Endothelial cell of umbilical vein (primary cell): Measurements from ENCODE around the gene CMSS1. TPM values are rescaled to one million over a fixed set of nuclear protein-coding genes. Genes with fewer than 3 reads are reported as not detected.

ENCODE experiments used
- BruUV-seq: library from RNA; stranded (reverse); fragments of 400-500 nt; replicated peaks from 2 replicates; lab custom pipeline; 2021; lab: Mats Ljungman, UMichigan
- CTCF ChIA-PET: fragments of 300-600, 350-600 bp; sonication (Branson Sonifier 250); formaldehyde crosslinking; loops from one replicate; lab custom pipeline; 2021; ENCODE audit warnings: antibody characterized with exemption, inconsistent platforms; lab: Charles Lee
- POLR2A ChIA-PET: fragments of 300-600, 350-600 bp; sonication (Branson Sonifier 250); formaldehyde crosslinking; loops from one replicate; lab custom pipeline; 2021; ENCODE audit warnings: antibody characterized with exemption, inconsistent platforms; lab: Charles Lee
- DNase-seq: peaks from one replicate; pipeline ENCODE4 v3.0.0-alpha.2; 2011; ENCODE audit warnings: low read depth, low spot score
- FAIRE-seq: peaks from 2 replicates; lab custom pipeline; 2011; peaks lifted over from hg19 to GRCh38; lab: Jason Lieb, UNC
- H2AFZ ChIP-seq: 2 replicates; pipeline ENCODE4 v1.6.0; 2012; ENCODE audit warnings: low read depth, low read length, control low read depth, inconsistent platforms
- H3K27ac ChIP-seq: 2 replicates; pipeline ENCODE4 v1.5.1; 2011; ENCODE audit warnings: low read depth, mild to moderate bottlenecking, control low read depth, low read length, moderate library complexity; ENCODE audit not compliant: insufficient read depth
- H3K27me3 ChIP-seq, 2 experiments: 2 replicates each; pipeline versions ENCODE4 v1.6.0 to v1.6.1; 2011; ENCODE audit warnings: low read length in 2 of 2, mixed read lengths in 1 of 2; ENCODE audit not compliant: control insufficient read depth in 2 of 2, insufficient read depth in 2 of 2
- H3K36me3 ChIP-seq, 2 experiments: 2 replicates in 1 of 2; 3 replicates in 1 of 2; pipeline ENCODE4 v1.5.1; 2011; ENCODE audit warnings: low read length in 2 of 2, mild to moderate bottlenecking in 1 of 2, moderate library complexity in 1 of 2; ENCODE audit not compliant: control insufficient read depth in 2 of 2, insufficient read depth in 2 of 2; ENCODE audit errors: extremely low read depth in 1 of 2
- H3K4me1 ChIP-seq: 3 replicates; pipeline ENCODE4 v1.5.1; 2011; ENCODE audit warnings: mild to moderate bottlenecking, low read length; ENCODE audit not compliant: control insufficient read depth, insufficient read depth; ENCODE audit errors: extremely low read depth
- H3K4me2 ChIP-seq: 2 replicates; pipeline ENCODE4 v1.6.1; 2011; ENCODE audit warnings: low read length, control low read depth, mixed read lengths; ENCODE audit not compliant: insufficient read depth
- H3K4me3 ChIP-seq, 3 experiments: fragments of 200-600 bp in 1 of 3; sonication (generic), shearing (Covaris generic) in 1 of 3; replicated peaks in 1 of 3; 2 replicates each; pipeline ENCODE4 v1.5.1; 2011 to 2016; ENCODE audit warnings: control low read depth in 3 of 3, low read length in 3 of 3, mild to moderate bottlenecking in 2 of 3, inconsistent platforms in 1 of 3, low read depth in 1 of 3, moderate library complexity in 1 of 3; ENCODE audit not compliant: insufficient read depth in 1 of 3
- H3K79me2 ChIP-seq: 2 replicates; pipeline ENCODE4 v1.6.0; 2012; ENCODE audit warnings: low read length, inconsistent platforms; ENCODE audit not compliant: control insufficient read depth, insufficient read depth
- H3K9ac ChIP-seq: replicated peaks from 2 replicates; pipeline ENCODE3; 2011; ENCODE audit warnings: low read length, control low read depth; ENCODE audit not compliant: insufficient read depth; ENCODE audit errors: extremely low read depth
- H3K9me1 ChIP-seq: replicated peaks from 3 replicates; pipeline ENCODE4 v1.6.0; 2011; ENCODE audit warnings: mild to moderate bottlenecking, low read length; ENCODE audit not compliant: control insufficient read depth, insufficient read depth; ENCODE audit errors: extremely low read depth
- H3K9me3 ChIP-seq: replicated peaks from 2 replicates; pipeline ENCODE4 v1.5.1; 2012; ENCODE audit warnings: low read length, inconsistent platforms; ENCODE audit not compliant: control insufficient read depth, insufficient read depth
- H4K20me1 ChIP-seq: replicated peaks from 2 replicates; pipeline ENCODE3; 2011; ENCODE audit warnings: mild to moderate bottlenecking, low read length; ENCODE audit not compliant: control insufficient read depth, insufficient read depth; ENCODE audit errors: extremely low read depth
- CTCF ChIP-seq, 2 donors: IDR thresholded peaks; 1 replicate in 1 of 2; 2 replicates in 1 of 2; pipeline ENCODE4 v1.5.1; 2011; ENCODE audit warnings: low read length in 2 of 2, mild to moderate bottlenecking in 2 of 2, moderate library complexity in 2 of 2, control low read depth in 1 of 2, inconsistent platforms in 1 of 2, low read depth in 1 of 2; ENCODE audit not compliant: insufficient read depth in 1 of 2; ENCODE audit errors: extremely low read depth in 1 of 2
- GATA2 ChIP-seq: IDR thresholded peaks from 2 replicates; pipeline ENCODE4 v1.7.0; 2011; ENCODE audit warnings: low read depth, mild to moderate bottlenecking, moderate library complexity, mixed read lengths, low read length; ENCODE audit not compliant: insufficient read length, insufficient read depth
- dilution Hi-C: fragments of 300-500 bp; cut with MboI; formaldehyde crosslinking; loops from one replicate; pipeline ENCODE4 v1.15.0; 2019; ENCODE audit warnings: low sequenced_read_pairs; ENCODE audit not compliant: extremely low pct_ligation_motif_present
- intact Hi-C: fragments of 100-400 bp; cut with micrococcal nuclease; formaldehyde crosslinking; loops from one replicate; pipeline ENCODE4 v1.10.0; 2022
- polyA plus RNA-seq, 4 experiments: library from polyadenylated mRNA; depleted of rRNA in 3 of 4; stranded (reverse) in 3 of 4; unstranded in 1 of 4; fragments of >200 nt; gene quantifications; 2 replicates each; pipeline versions ENCODE4 v1.2.1 to v1.2.3, GENCODE V29; 2011 to 2012; ENCODE audit warnings: missing spikeins in 1 of 4
- total RNA-seq: library from RNA; stranded (reverse); gene quantifications from 2 replicates; pipeline ENCODE4 v1.2.3, GENCODE V29; 2021

CMSS1 gene
- total and polyA plus RNA-seq, 2 donors (not counting 3 experiments of a cell fraction or from before 2014, with no cell fraction given): 9.7 to 60.6 TPM

GRCh38 chr3:99842826-99843589 is 25.3 kb downstream of the CMSS1 start:
- intact Hi-C loops: loop anchor here (1.0 to 2.0 kb wide), 3 partner anchors 198 to 411 kb away; no protein-coding TSS in a partner anchor
- no peaks in the 10 kb centered on the region for H3K9me3 ChIP-seq
- dilution Hi-C loops: no loop called here
- H3K36me3 ChIP-seq: no peaks in the 10 kb centered on the region
- TF ChIP-seq CTCF (IDR thresholded peaks at IDR 0.05; ENCODE audit: extremely low read depth in 1 of 2, insufficient read depth in 1 of 2, low read depth in 1 of 2, low read length in 2 of 2) (peak; percentile 40 to 53), GATA2 (no peak)
- ChIA-PET CTCF (interaction anchor here (0.6 to 2.6 kb wide), 103 partner anchors 9 to 1834 kb away, joined by 3 to 238 read pairs (median 4); partner anchors contain the start of genes CMSS1 and TBC1D23), POLR2A (interaction anchor here (0.6 to 1.0 kb wide), 2 partner anchors 411 to 418 kb away, joined by 3 to 4 read pairs; partner anchors contain the start of gene TBC1D23)
- H2AFZ ChIP-seq: no peak overlapping the region
- no TSS peak for BruUV-seq
- H3K9ac ChIP-seq: no peak overlapping the region
- peaks cover 14% of the 10 kb centered on the region for H3K4me1 ChIP-seq
- no peak overlapping the region for H3K4me3 ChIP-seq
- H4K20me1 ChIP-seq: no peaks in the 10 kb centered on the region
- no peak overlapping the region for H3K27ac ChIP-seq
- H3K27me3 ChIP-seq: no peaks in the 10 kb centered on the region
- H3K9me1 ChIP-seq: no peaks in the 10 kb centered on the region
- H3K79me2 ChIP-seq: peaks cover 16% of the 10 kb centered on the region
- H3K4me2 ChIP-seq: no peak overlapping the region
- DNase-seq (peak; percentile 74), FAIRE-seq (peak; percentile 49)
